HG03460 (cell line): ENCODE data around the gene TASOR.

Experiments used
- ATAC-seq: cut with Tn5 transposase; IDR thresholded peaks from one replicate; pipeline ENCODE4 v1.9.1; 2021; ENCODE audit not compliant: unreplicated experiment

The TASOR gene

GRCh38 chr3:56689303-56689702, 6.2 kb upstream of the TASOR start:
- no peak for ATAC-seq

- no peak for ATAC-seq
Measured at GRCh38 chr3:56688191-56688590, 5.1 kb upstream of the TASOR start.

GRCh38 chr3:56684029-56684428, 964 bp upstream of the TASOR start:
- no peak for ATAC-seq

GRCh38 chr3:56682462-56683121, 473 bp downstream of the TASOR start:
- ATAC-seq: peak; percentile 69

- ATAC-seq: no peak
Measured at GRCh38 chr3:56681984-56682461, 1.0 kb downstream of the TASOR start.

- no peak for ATAC-seq
Measured at GRCh38 chr3:56680054-56680580, 2.9 kb downstream of the TASOR start.

- no peak for ATAC-seq
Measured at GRCh38 chr3:56677286-56677685, 5.8 kb downstream of the TASOR start.

- no peak for ATAC-seq
Measured at GRCh38 chr3:56673781-56674457, 9.1 kb downstream of the TASOR start.

- no peak for ATAC-seq
Measured at GRCh38 chr3:56667973-56668579, 15.0 kb downstream of the TASOR start.

GRCh38 chr3:56664823-56665222, 18.2 kb downstream of the TASOR start:
- ATAC-seq: no peak

- no peak for ATAC-seq
Measured at GRCh38 chr3:56655709-56656108, 27.4 kb downstream of the TASOR start.

GRCh38 chr3:56654460-56654859, 28.6 kb downstream of the TASOR start:
- ATAC-seq: no peak

GRCh38 chr3:56645407-56645806, 37.7 kb downstream of the TASOR start:
- ATAC-seq: no peak

GRCh38 chr3:56633602-56634535, 49.2 kb downstream of the TASOR start:
- ATAC-seq: no peak
